Sigmoid colon (tissue), 4 donors: Measurements from ENCODE around the gene GTF3C1.

ENCODE experiments used
- CTCF ChIP-seq, 4 experiments: fragments of 450-650 bp in 3 of 4; fragments of 200-600 bp in 1 of 4; IDR thresholded peaks; one replicate each; pipeline ENCODE4 v1.5.1; 2016 to 2019; ENCODE audit warnings: antibody characterized with exemption in 4 of 4, mild to moderate bottlenecking in 3 of 4, moderate library complexity in 2 of 4
- EP300 ChIP-seq, 4 donors: sonication (generic); formaldehyde crosslinking; IDR thresholded peaks; one replicate each; pipeline ENCODE4 v1.6.1; 2017; ENCODE audit warnings: antibody characterized with exemption in 4 of 4
- POLR2A ChIP-seq, 2 donors: fragments of 450-650 bp; IDR thresholded peaks; one replicate each; pipeline ENCODE4 v1.6.1; 2016; ENCODE audit warnings: antibody characterized with exemption in 2 of 2, mild to moderate bottlenecking in 2 of 2, moderate library complexity in 2 of 2

GRCh38 chr16:27528294-27528693, 21.4 kb downstream of the GTF3C1 start:
- TF ChIP-seq EP300 (IDR thresholded peaks at IDR 0.05) (no peak), CTCF (IDR thresholded peaks at IDR 0.05) (no peak), POLR2A (IDR thresholded peaks at IDR 0.05) (no peak)
